ENCODE data around the gene POMT1.
"Not testable (repeated sequence)": the region's sequence is repeated elsewhere in the genome, so short reads cannot be mapped to it uniquely, and the experiment has no call there.

Gene POMT1

DNA sequence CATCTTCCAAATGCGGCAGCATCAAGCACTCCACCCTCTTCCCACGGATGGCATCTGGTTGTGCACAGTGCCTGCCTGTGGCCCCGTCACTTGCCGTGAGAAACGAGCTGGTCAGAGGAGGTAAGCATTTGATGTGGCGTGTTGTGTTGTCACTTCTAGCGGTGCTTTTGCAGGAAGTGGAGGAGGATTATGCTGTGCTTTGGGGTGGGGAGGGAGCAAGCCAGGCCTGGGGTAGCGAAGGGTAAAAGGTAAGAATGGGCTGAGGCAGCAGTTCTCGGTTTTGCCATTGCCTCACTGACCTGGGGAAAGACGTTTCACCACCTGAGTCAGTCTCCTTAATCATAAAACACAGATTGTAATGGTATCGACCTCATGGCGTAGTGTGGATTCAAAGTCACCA is 2.3 kb upstream of the POMT1 start:
- peak; percentile 69 to 80 for DNase-seq

GRCh38 chr9:131500939-131501541 is 1.7 kb upstream of the POMT1 start:
- DNase-seq, result peak in 1 of 2 donors; percentile 41

GRCh38 chr9:131503626-131504465 is 1.1 kb downstream of the POMT1 start:
- peak; percentile 50 to 56 for DNase-seq

GRCh38 chr9:131505012-131505411 is 2.3 kb downstream of the POMT1 start:
- no peak for DNase-seq

GRCh38 chr9:131511416-131511815 is 8.7 kb downstream of the POMT1 start:
- no peak for DNase-seq

DNA sequence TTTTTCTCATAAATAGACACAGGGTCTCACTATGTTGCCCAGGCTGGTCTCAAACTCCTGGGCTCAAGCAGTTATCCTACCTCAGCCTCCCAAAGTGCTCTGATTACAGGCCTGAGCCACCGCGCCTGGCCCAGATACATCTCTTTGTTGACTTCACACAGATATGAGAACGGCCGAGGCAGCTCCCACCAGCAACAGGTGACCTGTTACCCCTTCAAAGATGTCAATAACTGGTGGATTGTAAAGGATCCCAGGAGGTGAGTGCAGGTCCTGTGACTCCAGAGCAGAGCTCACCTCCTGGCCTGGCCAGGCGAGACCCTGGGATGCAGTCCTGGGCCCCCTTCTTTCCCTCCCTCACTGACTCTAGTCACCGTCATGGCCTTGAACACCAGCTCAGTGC is 9.2 kb downstream of the POMT1 start:
- DNase-seq, result no peak

DNA sequence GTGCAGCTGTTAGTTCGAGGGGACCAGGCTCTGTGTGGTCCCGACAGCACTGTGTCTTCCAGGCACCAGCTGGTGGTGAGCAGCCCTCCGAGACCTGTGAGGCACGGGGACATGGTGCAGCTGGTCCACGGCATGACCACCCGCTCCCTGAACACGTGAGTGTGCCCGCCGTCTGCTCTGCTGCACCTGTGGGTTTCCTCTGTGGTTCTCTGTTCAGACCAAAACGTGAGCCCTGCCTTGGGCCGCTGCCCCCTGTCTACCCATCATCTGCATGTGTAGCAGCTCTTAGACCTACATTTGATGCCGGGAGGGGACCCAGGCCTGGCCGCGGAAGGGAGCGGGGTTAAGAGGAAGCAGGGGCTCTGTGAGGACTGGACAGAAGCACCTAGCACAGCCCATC is 10.5 kb downstream of the POMT1 start:
- no peak for DNase-seq

DNA sequence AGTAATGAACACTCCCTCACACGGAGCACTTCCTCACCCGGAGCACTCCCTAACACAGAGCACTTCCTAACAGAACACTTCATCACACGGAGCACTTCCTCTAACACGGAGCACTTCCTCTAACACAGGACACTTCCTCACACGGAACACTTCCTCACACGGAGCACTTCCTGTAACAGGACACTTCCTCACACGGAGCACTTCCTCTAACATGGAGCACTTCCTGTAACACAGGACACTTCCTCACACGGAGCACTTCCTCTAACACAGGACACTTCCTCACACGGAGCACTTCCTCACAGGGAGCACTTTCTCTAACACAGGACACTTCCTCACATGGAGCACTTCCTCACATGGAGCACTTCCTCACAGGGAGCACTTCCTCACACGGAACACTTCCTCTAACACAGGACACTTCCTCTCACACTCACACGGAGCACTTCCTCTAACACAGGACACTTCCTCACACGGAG is 12.9 kb downstream of the POMT1 start:
- DNase-seq, result not testable (repeated sequence)

DNA sequence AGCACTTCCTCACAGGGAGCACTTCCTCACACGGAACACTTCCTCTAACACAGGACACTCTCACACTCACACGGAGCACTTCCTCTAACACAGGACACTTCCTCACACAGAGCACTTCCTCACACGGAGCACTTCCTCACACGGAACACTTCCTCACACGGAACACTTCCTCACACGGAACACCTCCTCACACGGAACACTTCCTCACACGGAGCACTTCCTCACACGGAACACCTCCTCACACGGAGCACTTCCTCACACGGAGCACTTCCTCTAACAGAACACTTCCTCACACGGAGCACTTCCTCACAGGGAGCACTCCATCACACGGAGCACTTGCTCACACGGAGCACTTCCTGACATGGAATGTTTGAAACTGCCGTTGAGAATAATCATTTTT is 13.4 kb downstream of the POMT1 start:
- no peak for DNase-seq

GRCh38 chr9:131516930-131517329 is 14.2 kb downstream of the POMT1 start:
- no peak for DNase-seq

DNA sequence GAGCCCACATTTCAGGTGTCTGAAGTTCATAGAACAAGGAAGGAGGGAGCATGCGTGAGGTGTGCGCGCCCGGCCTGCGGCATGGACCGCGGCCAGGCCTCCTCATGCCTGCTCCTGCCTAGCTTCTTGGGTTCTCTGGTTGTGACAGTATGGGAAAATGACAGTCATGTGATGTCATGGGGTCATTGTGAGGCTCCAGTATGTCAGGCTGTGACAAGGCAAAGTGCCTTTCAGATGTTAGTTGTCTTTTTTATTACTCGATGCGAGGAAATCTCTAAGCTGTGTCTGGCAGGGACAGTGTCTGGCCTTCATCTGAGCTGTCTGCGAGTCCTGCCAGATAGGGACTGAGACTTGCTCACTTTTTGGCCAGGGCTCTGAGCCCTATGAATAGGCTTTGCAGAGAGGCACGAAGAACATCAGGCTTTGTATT is 15.1 kb downstream of the POMT1 start:
- DNase-seq, result no peak

DNA sequence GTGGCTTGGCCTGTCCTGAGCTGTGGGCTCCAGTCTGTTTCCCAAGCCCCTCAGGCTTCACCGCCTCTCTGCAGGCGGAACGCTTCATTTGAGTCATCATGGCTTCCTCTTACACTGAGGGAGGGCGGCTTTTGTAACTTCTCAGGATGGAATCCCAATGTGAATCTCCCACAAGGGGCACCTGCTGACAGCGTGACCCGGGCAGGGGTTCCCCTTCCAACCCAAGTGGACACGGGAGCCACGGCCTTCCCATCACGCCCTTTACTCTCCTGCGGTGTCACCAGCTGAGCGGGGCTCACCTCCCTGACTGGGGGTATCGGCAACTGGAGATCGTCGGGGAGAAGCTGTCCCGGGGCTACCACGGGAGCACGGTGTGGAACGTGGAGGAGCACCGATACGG is 15.8 kb downstream of the POMT1 start:
- DNase-seq, result no peak

- no peak for DNase-seq
Measured at GRCh38 chr9:131520503-131520902, 17.8 kb downstream of the POMT1 start.

DNA sequence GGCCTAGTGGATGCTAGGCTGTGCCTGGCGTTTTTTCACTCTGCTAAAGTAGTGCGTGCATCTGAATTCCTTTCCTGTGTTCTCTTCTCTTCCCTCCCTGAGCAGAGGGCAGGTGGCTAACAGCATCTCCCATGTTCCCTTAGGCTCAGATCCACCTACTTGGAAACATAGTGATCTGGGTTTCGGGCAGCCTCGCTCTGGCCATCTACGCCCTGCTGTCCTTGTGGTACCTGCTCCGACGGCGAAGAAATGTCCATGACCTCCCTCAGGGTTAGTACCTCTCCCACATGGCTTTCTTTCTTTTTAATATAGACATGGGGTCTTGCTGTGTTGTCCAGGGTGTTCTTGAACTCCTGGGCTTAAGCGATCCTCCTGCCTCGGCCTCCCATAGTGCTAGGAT is 18.5 kb downstream of the POMT1 start:
- DNase-seq, result no peak

GRCh38 chr9:131521822-131522221 is 19.1 kb downstream of the POMT1 start:
- DNase-seq, result no peak

DNA sequence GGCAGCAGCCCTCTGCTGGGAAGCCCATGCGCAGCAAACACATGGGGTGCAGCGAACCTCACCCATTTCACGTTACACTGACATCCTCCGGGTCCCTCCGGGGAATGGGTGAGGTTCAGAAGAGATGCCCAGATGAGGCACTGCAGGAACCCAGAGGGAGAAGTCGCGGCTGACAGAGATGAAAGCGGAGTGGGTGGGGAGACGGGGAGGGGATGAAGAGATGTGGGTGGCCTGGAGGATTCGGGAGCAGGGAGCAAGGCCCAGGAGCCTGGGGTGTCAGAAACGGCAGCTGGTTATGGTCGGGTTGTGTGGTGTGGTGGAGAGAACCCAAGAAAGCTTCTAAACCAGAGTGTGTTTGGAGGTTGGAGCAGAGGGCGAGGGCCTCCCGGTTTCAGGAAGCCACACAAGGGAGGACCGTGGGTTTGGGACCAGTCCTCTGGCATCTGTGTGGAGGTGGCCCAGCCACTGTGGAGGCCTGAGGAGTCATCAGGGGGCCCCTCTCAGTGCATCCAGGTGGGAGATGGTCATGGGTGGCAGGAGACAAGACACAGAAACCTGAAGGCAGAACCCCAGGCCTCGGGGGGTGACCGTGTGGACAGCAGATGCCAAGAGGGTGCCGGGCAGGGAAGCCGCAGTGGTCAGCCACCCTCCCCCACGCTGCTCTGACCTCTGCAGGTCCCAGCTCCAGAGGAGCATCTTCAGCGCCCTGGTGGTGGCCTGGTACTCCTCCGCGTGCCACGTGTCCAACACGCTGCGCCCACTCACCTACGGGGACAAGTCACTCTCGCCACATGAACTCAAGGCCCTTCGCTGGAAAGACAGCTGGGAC is 19.8 kb downstream of the POMT1 start:
- no peak for DNase-seq

GRCh38 chr9:131523086-131523388 is 20.3 kb downstream of the POMT1 start:
- no peak for DNase-seq

DNA sequence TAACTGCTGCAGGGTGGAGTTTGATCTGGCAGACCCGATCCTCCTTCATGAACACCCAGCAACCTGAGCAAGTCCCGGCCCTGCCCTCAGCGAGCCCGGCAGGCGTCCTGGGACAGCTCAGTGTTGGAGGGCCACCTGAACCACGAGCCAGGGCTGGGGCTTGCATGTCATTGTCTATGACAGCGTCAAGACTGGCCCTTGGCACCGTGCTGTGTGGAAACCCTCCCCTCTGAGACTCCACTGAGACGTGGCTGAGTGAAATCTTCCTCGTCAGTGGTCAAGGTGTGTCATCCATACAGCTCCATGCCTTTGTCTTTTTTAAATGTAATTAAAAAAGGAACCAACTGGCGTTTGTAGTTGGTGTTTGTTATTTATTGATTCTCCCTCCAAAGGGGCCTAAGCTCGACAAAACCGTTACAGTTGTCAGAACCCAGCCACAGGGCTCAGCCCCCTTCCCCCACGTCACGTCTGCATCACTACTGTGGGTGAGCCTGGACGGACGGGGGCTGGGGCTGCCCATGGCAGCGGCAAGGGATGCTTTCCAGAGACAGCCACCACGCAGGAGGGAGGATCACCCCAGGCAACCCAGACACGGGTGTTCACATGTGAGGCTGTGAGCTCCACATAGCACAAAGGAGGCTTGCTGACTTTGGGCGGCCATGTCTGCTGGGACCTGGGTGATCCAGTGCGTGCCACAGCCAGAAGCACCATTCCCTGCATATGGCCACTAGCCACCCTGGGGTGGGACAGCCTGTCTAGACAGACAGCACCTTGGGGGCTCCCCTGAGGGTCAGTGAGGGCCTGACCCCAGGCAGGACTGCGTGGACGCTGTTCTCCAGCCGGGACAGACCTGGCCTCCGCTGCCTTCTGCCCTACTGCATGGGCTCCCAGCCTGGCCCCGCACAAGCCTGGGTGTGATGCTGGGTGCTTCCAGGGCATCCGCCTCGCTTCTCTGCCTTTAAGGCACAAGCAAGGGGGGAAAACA is 21.0 kb downstream of the POMT1 start:
- DNase-seq, result no peak

DNA sequence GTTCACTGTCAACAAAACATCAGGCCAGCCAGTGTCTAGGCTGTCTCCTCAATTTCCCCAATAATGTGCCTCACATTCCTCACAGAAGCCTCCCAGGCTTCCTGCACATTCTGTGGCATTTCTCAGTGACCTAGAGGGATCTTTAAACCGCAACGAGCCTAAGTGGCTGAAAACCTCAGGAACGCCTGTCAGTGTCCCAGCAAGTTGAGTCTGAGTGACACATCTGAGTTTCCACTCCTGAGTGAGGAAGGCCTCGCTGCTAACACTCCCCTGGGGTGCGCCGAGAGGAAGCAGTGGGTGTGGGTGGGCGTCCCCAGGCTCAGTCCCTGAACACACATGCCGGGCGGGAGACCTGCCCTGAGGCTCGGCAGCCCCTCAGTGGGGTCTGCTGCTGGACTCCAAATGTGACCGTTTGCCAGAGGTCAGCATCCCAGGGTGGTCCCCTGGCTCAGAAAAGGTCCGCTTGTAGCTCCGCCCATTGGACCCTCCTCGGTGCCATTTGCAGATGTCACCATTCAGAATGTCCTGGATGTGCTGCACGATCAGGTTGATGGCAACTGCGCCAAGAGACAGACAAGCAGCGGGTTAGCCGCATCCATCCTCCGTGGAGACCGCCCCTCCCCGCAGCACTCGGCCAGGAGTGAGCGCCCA is 22.1 kb downstream of the POMT1 start:
- no peak for DNase-seq

DNA sequence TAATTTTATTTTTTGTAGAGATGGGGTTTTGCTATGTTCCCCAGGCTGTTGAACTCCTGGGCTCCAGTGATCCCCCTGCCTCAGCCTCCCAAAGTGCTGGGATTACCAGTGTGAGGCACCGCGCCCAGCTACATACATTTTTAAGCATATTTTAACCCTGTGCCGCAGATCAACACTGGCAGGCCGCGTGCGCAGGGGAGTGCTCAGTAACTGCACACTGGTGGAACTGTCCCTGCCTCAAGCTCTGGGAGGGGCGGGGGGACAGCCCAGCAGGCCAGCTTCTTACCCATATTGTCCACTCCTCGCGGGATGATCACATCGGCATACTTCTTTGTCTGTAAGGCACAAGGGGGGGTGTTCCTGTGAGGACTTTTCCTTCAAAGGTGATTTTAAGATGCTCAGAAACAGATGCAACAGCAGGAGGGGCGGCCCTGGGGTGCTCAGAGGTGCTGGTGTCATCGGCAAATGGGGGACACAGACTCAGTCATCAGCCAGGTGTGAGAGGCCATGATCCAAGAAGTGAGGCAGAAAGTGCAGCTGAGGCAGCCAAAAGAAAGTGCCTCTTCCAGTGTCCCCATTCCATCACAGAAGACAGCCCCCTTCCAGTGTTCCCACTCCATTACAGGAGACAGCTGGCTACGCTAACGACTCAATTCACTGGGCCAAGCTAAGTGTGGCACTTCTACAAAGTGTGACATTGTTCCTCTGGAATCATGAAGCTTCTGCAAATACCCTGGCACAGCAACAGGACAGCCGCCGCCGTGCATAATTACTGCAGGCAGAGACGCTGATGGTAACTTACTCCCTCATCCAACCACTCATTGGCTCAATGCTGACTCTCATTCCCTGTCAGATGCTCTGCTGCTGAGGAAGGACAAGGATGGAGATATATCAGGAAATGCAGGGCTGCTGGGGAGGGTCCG is 23.2 kb downstream of the POMT1 start:
- no peak for DNase-seq

GRCh38 chr9:131528186-131528585 is 25.5 kb downstream of the POMT1 start:
- no peak for DNase-seq

All from CD4-positive, alpha-beta T cell treated with Interleukin-1 beta for 1 hour (primary cell).